Brain microvascular endothelial cell (primary cell): Measurements from ENCODE around the gene RASSF6.
A peak's percentile ranks its signal among the peaks of the same experiment; 100 is the strongest.
"Not testable (repeated sequence)": the region's sequence is repeated elsewhere in the genome, so short reads cannot be mapped to it uniquely, and the experiment has no call there.

Experiments
- DNase-seq: peaks from one replicate; pipeline ENCODE4 v3.0.0-alpha.2; 2020
- H3K27ac ChIP-seq: fragments of 250-450 bp; sonication (Bioruptor Pico); 2 replicates; pipeline ENCODE4 v1.5.1; 2020; ENCODE audit warnings: mild to moderate bottlenecking, moderate library complexity
- H3K27me3 ChIP-seq: fragments of 250-450 bp; sonication (Bioruptor Pico); replicated peaks from 2 replicates; pipeline ENCODE4 v1.5.1; 2020; ENCODE audit warnings: mild to moderate bottlenecking
- H3K36me3 ChIP-seq: fragments of 250-450 bp; sonication (Bioruptor Pico); replicated peaks from 2 replicates; pipeline ENCODE4 v1.5.1; 2020; ENCODE audit warnings: mild to moderate bottlenecking
- H3K4me3 ChIP-seq: 2 replicates; pipeline ENCODE4 v1.5.1; 2011; ENCODE audit warnings: low read depth, mild to moderate bottlenecking, control low read depth, low read length, moderate library complexity
- in situ Hi-C: cut with HindIII; loops from 2 replicates; pipeline ENCODE4 v1.10.0; 2017; ENCODE audit warnings: low sequenced_read_pairs, low pct_ligation_motif_present
- TF ChIP-seq, protein P1 (sequence below): IDR thresholded peaks from 2 replicates; pipeline ENCODE4 v1.5.1; 2011; ENCODE audit warnings: low read depth, mild to moderate bottlenecking, moderate library complexity, low read length, control low read depth, inconsistent platforms; ENCODE audit errors: missing control alignments

RASSF6 gene, protein sequence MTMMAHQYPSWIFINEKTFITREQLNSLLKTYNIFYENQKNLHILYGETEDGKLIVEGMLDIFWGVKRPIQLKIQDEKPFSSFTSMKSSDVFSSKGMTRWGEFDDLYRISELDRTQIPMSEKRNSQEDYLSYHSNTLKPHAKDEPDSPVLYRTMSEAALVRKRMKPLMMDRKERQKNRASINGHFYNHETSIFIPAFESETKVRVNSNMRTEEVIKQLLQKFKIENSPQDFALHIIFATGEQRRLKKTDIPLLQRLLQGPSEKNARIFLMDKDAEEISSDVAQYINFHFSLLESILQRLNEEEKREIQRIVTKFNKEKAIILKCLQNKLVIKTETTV

DNA sequence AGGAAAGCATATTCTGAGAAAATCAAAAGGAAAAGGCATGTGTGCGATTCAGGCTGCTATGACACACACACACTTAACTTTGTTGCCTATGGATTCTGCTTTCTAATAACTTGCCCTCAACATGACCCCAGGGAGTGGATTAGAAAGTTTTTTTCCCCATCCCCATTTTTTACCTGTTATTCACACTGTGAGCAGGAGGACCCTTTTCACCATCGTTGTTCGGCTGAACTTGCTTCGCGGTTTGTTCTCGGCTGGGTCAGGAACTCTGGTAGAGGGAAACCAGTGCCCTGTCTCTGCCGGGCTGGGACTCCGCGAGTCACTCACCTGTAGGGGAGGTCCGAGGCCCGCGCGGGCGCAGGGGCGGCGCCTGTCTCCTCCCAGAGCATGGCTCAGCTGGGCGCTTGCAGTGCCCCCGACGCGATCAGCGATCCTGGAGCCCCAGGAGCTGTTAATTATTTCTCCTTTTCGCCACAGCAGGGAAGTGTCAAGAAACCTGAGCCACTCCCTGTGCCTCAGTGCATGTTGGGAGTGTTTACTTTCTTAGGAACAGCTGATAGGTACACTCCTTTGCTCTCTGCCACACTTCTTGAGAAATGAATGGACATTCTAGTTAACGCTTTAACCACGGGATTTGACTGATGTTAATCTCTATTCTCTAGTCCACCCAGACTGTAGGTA is at the start of gene RASSF6:
RASSF6 (minus strand) TSS at position 322 of the 678 bp plus-strand sequence. CDS start 8,641 bp downstream, outside the sequence.
- in situ Hi-C loops, result no loop called here
- H3K4me3 ChIP-seq, result peak within 1 kb of the TSS; percentile 40
- no peak for DNase-seq
- H3K36me3 ChIP-seq, result no peaks in the 10 kb centered on the region
- TF ChIP-seq, protein P1, sequence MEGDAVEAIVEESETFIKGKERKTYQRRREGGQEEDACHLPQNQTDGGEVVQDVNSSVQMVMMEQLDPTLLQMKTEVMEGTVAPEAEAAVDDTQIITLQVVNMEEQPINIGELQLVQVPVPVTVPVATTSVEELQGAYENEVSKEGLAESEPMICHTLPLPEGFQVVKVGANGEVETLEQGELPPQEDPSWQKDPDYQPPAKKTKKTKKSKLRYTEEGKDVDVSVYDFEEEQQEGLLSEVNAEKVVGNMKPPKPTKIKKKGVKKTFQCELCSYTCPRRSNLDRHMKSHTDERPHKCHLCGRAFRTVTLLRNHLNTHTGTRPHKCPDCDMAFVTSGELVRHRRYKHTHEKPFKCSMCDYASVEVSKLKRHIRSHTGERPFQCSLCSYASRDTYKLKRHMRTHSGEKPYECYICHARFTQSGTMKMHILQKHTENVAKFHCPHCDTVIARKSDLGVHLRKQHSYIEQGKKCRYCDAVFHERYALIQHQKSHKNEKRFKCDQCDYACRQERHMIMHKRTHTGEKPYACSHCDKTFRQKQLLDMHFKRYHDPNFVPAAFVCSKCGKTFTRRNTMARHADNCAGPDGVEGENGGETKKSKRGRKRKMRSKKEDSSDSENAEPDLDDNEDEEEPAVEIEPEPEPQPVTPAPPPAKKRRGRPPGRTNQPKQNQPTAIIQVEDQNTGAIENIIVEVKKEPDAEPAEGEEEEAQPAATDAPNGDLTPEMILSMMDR, result no peak
- no peak within 1 kb of the TSS for H3K27ac ChIP-seq
- H3K27me3 ChIP-seq, result no peaks in the 10 kb centered on the region

DNA sequence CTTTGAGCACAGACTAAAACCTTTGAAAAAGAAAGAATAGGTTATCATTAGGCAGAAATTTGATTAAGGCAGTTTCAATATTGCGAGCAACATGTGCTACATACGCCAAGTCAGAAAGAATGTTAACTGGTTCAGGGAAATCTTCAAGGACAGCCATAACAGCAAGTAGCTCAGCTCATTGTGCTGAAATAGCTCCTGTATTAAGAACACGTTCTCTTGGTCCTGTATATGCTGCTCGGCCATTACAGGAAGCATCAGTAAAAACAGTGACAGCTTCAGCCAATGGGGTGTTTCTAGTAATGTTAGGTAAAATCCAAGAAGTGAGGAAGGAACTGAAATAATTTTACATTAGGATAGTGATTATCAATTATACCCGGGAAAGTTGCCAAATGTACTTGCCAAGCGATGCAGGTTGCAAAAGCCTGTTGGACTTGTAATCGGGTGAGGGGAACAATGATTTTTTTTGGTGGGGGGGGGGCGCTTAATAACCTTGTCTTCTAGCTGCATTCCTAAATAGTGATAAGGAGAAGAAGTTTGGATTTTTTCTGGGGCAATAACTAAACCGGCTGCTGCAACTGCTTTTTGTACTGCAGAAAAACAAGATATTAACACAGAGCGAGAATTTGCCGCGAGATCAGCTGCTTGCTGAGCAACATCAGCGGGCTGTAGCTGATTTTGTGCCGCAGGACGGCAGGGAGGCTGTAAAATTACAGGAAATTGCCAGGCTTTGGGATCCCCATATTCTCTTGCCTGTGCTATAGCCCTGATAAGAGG is 49.4 kb upstream of the RASSF6 start:
- Histone ChIP-seq H3K36me3 (no peaks in the 10 kb centered on the region), H3K4me3 (no peak overlapping the region), H3K27ac (no peak overlapping the region), H3K27me3 (no peaks in the 10 kb centered on the region)
- in situ Hi-C loops, result loop anchor here (25.0 kb wide), 1 partner anchor 468 kb away; no protein-coding TSS in a partner anchor
- TF ChIP-seq, protein P1, result no peak
- no peak for DNase-seq

DNA sequence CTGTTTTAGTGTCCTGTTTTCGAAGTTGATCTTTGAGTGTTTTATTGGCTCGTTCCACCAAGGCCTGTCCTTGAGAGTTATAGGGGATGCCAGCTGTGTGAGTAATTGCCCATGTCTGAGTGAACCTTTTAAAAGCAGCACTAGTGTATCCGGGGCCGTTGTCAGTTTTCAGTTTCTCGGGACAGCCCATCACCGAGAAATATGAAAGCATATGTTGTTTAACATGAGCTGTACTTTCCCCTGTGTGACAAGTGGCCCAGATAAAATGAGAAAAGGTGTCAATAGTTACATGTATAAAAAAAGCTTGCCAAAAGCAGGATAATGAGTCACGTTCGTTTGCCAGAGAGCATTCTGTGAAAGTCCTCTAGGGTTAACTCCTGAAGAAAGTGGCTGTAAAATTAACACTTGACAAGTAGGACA is 48.6 kb upstream of the RASSF6 start:
- TF ChIP-seq, protein P1, result no peak
- in situ Hi-C loops, result loop anchor here (25.0 kb wide), 1 partner anchor 469 kb away; no protein-coding TSS in a partner anchor
- H3K27ac ChIP-seq, result no peak overlapping the region
- DNase-seq, result no peak
- no peak overlapping the region for H3K4me3 ChIP-seq
- H3K36me3 ChIP-seq, result no peaks in the 10 kb centered on the region
- H3K27me3 ChIP-seq, result no peaks in the 10 kb centered on the region

DNA sequence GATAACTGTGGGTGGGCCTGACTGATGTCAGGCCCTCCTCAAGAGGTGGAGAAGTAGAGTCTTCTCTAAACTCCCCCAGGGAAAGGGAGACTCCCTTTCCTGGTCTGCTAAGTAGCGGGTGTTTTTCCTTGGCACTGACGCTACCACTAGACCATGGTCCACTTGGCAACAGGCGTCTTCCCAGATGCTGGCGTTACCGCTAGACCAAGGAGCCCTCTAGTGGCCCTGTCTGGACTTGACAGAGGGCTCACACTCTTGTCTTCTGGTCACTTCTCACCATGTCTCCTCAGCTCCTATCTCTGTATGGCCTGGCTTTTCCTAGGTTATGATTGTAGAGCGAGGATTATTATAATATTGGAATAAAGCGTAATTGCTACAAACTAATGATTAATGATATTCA is 45.7 kb upstream of the RASSF6 start:
- not testable (repeated sequence) for H3K27me3 ChIP-seq, H3K4me3 ChIP-seq, H3K27ac ChIP-seq, H3K36me3 ChIP-seq, DNase-seq
- in situ Hi-C loops, result loop anchor here (25.0 kb wide), 1 partner anchor 471 kb away; no protein-coding TSS in a partner anchor

DNA sequence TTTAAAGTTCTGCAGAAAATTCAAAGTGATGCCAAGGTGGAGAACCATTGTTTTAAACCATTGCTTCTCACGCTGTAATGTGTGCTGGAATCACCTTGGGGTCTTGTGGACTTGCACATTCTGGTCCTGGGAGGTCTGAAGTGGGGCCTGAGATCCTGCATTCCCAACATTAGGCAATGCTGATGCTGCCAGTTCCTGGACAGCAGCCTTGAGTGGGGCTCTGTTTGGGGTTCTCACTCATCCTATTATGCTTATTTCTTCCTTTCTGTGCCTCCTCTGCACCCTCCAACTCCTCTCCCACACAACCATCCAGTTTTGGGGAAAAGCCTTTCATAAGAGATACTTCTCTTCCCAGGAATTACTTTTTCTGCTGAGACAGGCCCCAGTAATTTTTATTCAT is 44.2 kb upstream of the RASSF6 start:
- Histone ChIP-seq H3K4me3 (no peak overlapping the region), H3K27me3 (no peaks in the 10 kb centered on the region), H3K36me3 (no peaks in the 10 kb centered on the region), H3K27ac (no peak overlapping the region)
- DNase-seq, result no peak
- in situ Hi-C loops, result loop anchor here (25.0 kb wide), 1 partner anchor 473 kb away; no protein-coding TSS in a partner anchor
- TF ChIP-seq, protein P1, result no peak

DNA sequence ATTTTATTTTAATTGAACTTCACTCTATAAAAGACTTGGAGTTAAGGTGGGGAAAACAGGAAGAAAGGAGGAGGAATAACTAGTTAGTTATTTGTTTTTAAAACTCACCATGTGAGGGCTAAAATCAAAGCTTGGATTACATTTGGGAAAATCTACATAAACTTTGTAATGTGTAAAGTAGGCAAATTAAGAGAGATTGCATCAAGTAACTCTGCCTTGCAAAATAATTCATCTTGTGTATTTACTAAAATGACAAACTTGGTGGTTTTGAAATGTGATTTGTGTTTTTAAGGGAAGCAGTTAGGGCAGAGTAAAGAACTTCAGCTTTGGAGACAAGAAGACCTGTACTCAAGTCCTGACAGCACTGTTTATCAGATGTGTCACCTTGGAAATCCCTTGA is 43.3 kb upstream of the RASSF6 start:
- no peak for DNase-seq
- in situ Hi-C loops, result loop anchor here (25.0 kb wide), 1 partner anchor 474 kb away; no protein-coding TSS in a partner anchor
- no peak overlapping the region for H3K27ac ChIP-seq
- H3K27me3 ChIP-seq, result no peaks in the 10 kb centered on the region
- H3K36me3 ChIP-seq, result no peaks in the 10 kb centered on the region
- no peak overlapping the region for H3K4me3 ChIP-seq
- TF ChIP-seq, protein P1, result no peak
